ENCODE results near the gene DAGLB.

Gene DAGLB

GRCh38 chr7:6447581-6448199 is at the start of gene DAGLB:
TSS of gene DAGLB (minus strand) at chr7:6447954. CDS start at chr7:6447842, 112 bp downstream.
- Mint-ChIP-seq H3K9me3 (no peaks in the 10 kb centered on the region), H3K36me3 (ENCODE audit: insufficient read depth) (peaks cover 24% of the 10 kb centered on the region), H3K4me1 (peaks cover 31% of the 10 kb centered on the region), H3K4me3 (peak within 1 kb of the TSS; percentile 95), H3K27ac (ENCODE audit: low read depth) (peak within 1 kb of the TSS; percentile 98), H3K27me3 (no peaks in the 10 kb centered on the region)
- DNase-seq (ENCODE audit: low spot score in 2 of 2), result peak; percentile 94 to 97
- ATAC-seq (replicated peaks; ENCODE audit: extremely low read depth, poor library complexity, severe bottlenecking), result peak; percentile 75

GRCh38 chr7:6497637-6497905 is 49.8 kb upstream of the DAGLB start:
- Mint-ChIP-seq H3K36me3 (ENCODE audit: insufficient read depth) (no peaks in the 10 kb centered on the region), H3K4me3 (no peak overlapping the region), H3K9me3 (no peaks in the 10 kb centered on the region), H3K4me1 (no peaks in the 10 kb centered on the region), H3K27ac (ENCODE audit: low read depth) (no peak overlapping the region), H3K27me3 (no peaks in the 10 kb centered on the region)
- DNase-seq (ENCODE audit: low spot score in 2 of 2), result no peak
- no peak for ATAC-seq (replicated peaks; ENCODE audit: extremely low read depth, poor library complexity, severe bottlenecking)

GRCh38 chr7:6496842-6497636 is 49.3 kb upstream of the DAGLB start:
- H3K4me3 Mint-ChIP-seq, result no peak overlapping the region
- ATAC-seq (replicated peaks; ENCODE audit: extremely low read depth, poor library complexity, severe bottlenecking), result no peak

GRCh38 chr7:6495597-6496262 is 48.0 kb upstream of the DAGLB start:
- Mint-ChIP-seq H3K27me3 (peaks cover 10% of the 10 kb centered on the region), H3K27ac (ENCODE audit: low read depth) (no peak overlapping the region), H3K9me3 (no peaks in the 10 kb centered on the region), H3K4me3 (no peak overlapping the region), H3K4me1 (no peaks in the 10 kb centered on the region), H3K36me3 (ENCODE audit: insufficient read depth) (no peaks in the 10 kb centered on the region)
- ATAC-seq (replicated peaks; ENCODE audit: extremely low read depth, poor library complexity, severe bottlenecking), result no peak
- DNase-seq (ENCODE audit: low spot score in 2 of 2), result no peak

More at GRCh38 chr7:6496842-6497636, 49.3 kb upstream of the DAGLB start:
- no peak overlapping the region for H3K27ac Mint-ChIP-seq (ENCODE audit: low read depth)
- no peak for DNase-seq (ENCODE audit: low spot score in 2 of 2)
- H3K9me3 Mint-ChIP-seq, result no peaks in the 10 kb centered on the region
- H3K27me3 Mint-ChIP-seq, result no peaks in the 10 kb centered on the region
- H3K36me3 Mint-ChIP-seq (ENCODE audit: insufficient read depth), result no peaks in the 10 kb centered on the region
- H3K4me1 Mint-ChIP-seq, result no peaks in the 10 kb centered on the region

GRCh38 chr7:6494365-6494764 is 46.6 kb upstream of the DAGLB start:
- Mint-ChIP-seq H3K4me1 (no peaks in the 10 kb centered on the region), H3K27ac (ENCODE audit: low read depth) (no peak overlapping the region), H3K4me3 (no peak overlapping the region), H3K9me3 (no peaks in the 10 kb centered on the region), H3K27me3 (peaks cover 10% of the 10 kb centered on the region), H3K36me3 (ENCODE audit: insufficient read depth) (no peaks in the 10 kb centered on the region)
- DNase-seq (ENCODE audit: low spot score in 2 of 2), result no peak
- no peak for ATAC-seq (replicated peaks; ENCODE audit: extremely low read depth, poor library complexity, severe bottlenecking)

GRCh38 chr7:6491194-6491593 is 43.4 kb upstream of the DAGLB start:
- ATAC-seq (replicated peaks; ENCODE audit: extremely low read depth, poor library complexity, severe bottlenecking) (no peak), DNase-seq (ENCODE audit: low spot score in 2 of 2) (no peak)
- peaks cover 10% of the 10 kb centered on the region for H3K27me3 Mint-ChIP-seq
- no peaks in the 10 kb centered on the region for H3K4me1 Mint-ChIP-seq
- no peaks in the 10 kb centered on the region for H3K36me3 Mint-ChIP-seq (ENCODE audit: insufficient read depth)
- no peak overlapping the region for H3K27ac Mint-ChIP-seq (ENCODE audit: low read depth)
- no peak overlapping the region for H3K4me3 Mint-ChIP-seq
- no peaks in the 10 kb centered on the region for H3K9me3 Mint-ChIP-seq

GRCh38 chr7:6489612-6490011 is 41.9 kb upstream of the DAGLB start:
- H3K27me3 Mint-ChIP-seq, result peaks cover 10% of the 10 kb centered on the region
- H3K27ac Mint-ChIP-seq (ENCODE audit: low read depth), result no peak overlapping the region
- no peak for ATAC-seq (replicated peaks; ENCODE audit: extremely low read depth, poor library complexity, severe bottlenecking)

GRCh38 chr7:6487184-6487545 is 39.4 kb upstream of the DAGLB start:
- Mint-ChIP-seq H3K4me1 (no peaks in the 10 kb centered on the region), H3K9me3 (no peaks in the 10 kb centered on the region), H3K4me3 (no peak overlapping the region), H3K27ac (ENCODE audit: low read depth) (no peak overlapping the region), H3K36me3 (ENCODE audit: insufficient read depth) (peaks cover 2% of the 10 kb centered on the region), H3K27me3 (peaks cover 10% of the 10 kb centered on the region)
- no peak for DNase-seq (ENCODE audit: low spot score in 2 of 2)
- no peak for ATAC-seq (replicated peaks; ENCODE audit: extremely low read depth, poor library complexity, severe bottlenecking)

More at GRCh38 chr7:6489612-6490011, 41.9 kb upstream of the DAGLB start:
- H3K9me3 Mint-ChIP-seq, result no peaks in the 10 kb centered on the region
- H3K4me3 Mint-ChIP-seq, result no peak overlapping the region
- no peaks in the 10 kb centered on the region for H3K4me1 Mint-ChIP-seq
- H3K36me3 Mint-ChIP-seq (ENCODE audit: insufficient read depth), result no peaks in the 10 kb centered on the region
- DNase-seq (ENCODE audit: low spot score in 2 of 2), result no peak

- Mint-ChIP-seq H3K4me1 (peaks cover 2% of the 10 kb centered on the region), H3K27me3 (peaks cover 9% of the 10 kb centered on the region), H3K27ac (ENCODE audit: low read depth) (no peak overlapping the region), H3K4me3 (no peak overlapping the region), H3K9me3 (no peaks in the 10 kb centered on the region), H3K36me3 (ENCODE audit: insufficient read depth) (peaks cover 3% of the 10 kb centered on the region)
- ATAC-seq (replicated peaks; ENCODE audit: extremely low read depth, poor library complexity, severe bottlenecking) (no peak), DNase-seq (ENCODE audit: low spot score in 2 of 2) (no peak)
These were observed 38.9 kb upstream of the DAGLB start for GRCh38 chr7:6486438-6487183.

- H3K9me3 Mint-ChIP-seq, result no peaks in the 10 kb centered on the region
- H3K4me1 Mint-ChIP-seq, result peaks cover 36% of the 10 kb centered on the region
- no peak for DNase-seq (ENCODE audit: low spot score in 2 of 2)
- H3K4me3 Mint-ChIP-seq, result peak overlapping the region; percentile 89
- peaks cover 10% of the 10 kb centered on the region for H3K36me3 Mint-ChIP-seq (ENCODE audit: insufficient read depth)
- no peaks in the 10 kb centered on the region for H3K27me3 Mint-ChIP-seq
- ATAC-seq (replicated peaks; ENCODE audit: extremely low read depth, poor library complexity, severe bottlenecking), result no peak
- H3K27ac Mint-ChIP-seq (ENCODE audit: low read depth), result peak overlapping the region; percentile 87
These were observed 35.0 kb upstream of the DAGLB start for GRCh38 chr7:6482743-6483119.

- no peaks in the 10 kb centered on the region for H3K27me3 Mint-ChIP-seq
- H3K36me3 Mint-ChIP-seq (ENCODE audit: insufficient read depth), result peaks cover 10% of the 10 kb centered on the region
- peaks cover 40% of the 10 kb centered on the region for H3K4me1 Mint-ChIP-seq
- DNase-seq (ENCODE audit: low spot score in 2 of 2) (no peak), ATAC-seq (replicated peaks; ENCODE audit: extremely low read depth, poor library complexity, severe bottlenecking) (no peak)
- H3K9me3 Mint-ChIP-seq, result no peaks in the 10 kb centered on the region
- peak overlapping the region; percentile 87 for H3K27ac Mint-ChIP-seq (ENCODE audit: low read depth)
- H3K4me3 Mint-ChIP-seq, result peak overlapping the region; percentile 89
These were observed 34.6 kb upstream of the DAGLB start for GRCh38 chr7:6482307-6482706.

- H3K4me1 Mint-ChIP-seq, result peaks cover 49% of the 10 kb centered on the region
- H3K4me3 Mint-ChIP-seq, result peak overlapping the region; percentile 52
- H3K27ac Mint-ChIP-seq (ENCODE audit: low read depth), result peak overlapping the region; percentile 51
- H3K27me3 Mint-ChIP-seq, result no peaks in the 10 kb centered on the region
- DNase-seq (ENCODE audit: low spot score in 2 of 2) (no peak), ATAC-seq (replicated peaks; ENCODE audit: extremely low read depth, poor library complexity, severe bottlenecking) (no peak)
- no peaks in the 10 kb centered on the region for H3K9me3 Mint-ChIP-seq
- H3K36me3 Mint-ChIP-seq (ENCODE audit: insufficient read depth), result peaks cover 10% of the 10 kb centered on the region
These were observed 33.7 kb upstream of the DAGLB start for GRCh38 chr7:6481445-6481844.
